CMK (cell line): ENCODE data around the gene DDHD1.
"Not testable (repeated sequence)": the region's sequence is repeated elsewhere in the genome, so short reads cannot be mapped to it uniquely, and the experiment has no call there.

ENCODE experiments used
- DNase-seq: peaks from one replicate; pipeline ENCODE4 v3.0.0-alpha.2; 2010; ENCODE audit warnings: low read depth

Gene DDHD1

DNA sequence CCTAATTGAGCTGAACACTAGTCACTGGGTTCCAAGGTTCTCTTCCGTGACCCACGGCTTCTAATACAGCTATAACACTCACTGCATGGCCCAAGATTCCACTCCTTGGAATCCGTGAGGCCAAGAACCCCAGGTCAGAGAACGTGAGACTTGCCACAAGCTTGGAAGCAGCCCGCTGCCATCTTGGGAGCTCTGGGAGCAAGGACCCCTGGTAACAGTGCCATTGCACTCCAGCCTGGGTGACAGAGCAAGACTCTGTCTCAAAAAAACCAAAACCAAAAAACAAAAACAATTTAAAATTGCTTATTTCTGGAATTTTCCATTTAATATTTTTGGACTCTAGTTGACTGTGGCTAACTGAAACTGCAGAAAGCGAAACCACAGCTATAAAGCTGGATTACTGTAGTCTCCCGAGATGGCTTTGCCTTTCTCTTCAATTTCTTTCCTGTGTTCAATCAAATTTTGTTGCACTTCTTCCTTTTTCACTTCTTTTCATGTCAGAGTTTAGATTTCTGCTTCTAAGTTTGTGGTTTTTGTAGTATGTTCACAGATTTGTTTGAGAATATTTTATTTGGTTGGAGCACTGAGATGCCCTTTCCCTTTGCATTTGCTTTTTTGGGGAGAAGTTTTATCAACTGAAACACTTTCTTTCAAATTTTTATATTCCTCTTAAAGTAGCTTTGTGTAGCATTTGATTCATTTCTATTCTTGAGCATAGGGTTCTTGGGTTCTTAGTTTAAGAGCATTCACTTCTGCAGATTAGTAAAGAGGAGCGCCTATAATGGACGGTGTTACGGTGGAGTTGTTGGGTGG, 44.6 kb downstream of the DDHD1 start:
- DNase-seq: no peak

GRCh38 chr14:53106768-53107167, 46.4 kb downstream of the DDHD1 start:
- no peak for DNase-seq

- DNase-seq: no peak
Observed at GRCh38 chr14:53103636-53104340, 49.3 kb downstream of the DDHD1 start.

DNA sequence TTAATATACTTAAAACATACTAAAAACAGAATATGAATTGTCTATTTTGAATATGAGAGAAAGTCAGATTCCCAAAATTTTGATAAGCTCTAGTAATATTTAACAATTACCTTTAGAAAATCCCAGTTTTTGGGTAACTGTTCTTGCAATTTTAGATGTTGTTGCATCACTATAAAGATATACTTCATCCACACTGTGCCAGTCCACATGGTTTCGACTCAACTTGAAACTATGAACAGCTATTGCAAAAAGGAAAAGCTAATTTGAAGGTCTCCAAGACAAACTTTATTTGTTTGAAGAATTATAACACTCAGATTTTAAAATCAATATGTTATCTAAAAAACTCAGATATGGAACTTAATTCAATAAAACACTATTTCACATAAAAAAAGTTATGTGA, 59.9 kb downstream of the DDHD1 start:
- no peak for DNase-seq

- DNase-seq: no peak
Observed at GRCh38 chr14:53090853-53091252, 62.3 kb downstream of the DDHD1 start.

GRCh38 chr14:53084954-53085353, 68.2 kb downstream of the DDHD1 start:
- not testable (repeated sequence) for DNase-seq

DNA sequence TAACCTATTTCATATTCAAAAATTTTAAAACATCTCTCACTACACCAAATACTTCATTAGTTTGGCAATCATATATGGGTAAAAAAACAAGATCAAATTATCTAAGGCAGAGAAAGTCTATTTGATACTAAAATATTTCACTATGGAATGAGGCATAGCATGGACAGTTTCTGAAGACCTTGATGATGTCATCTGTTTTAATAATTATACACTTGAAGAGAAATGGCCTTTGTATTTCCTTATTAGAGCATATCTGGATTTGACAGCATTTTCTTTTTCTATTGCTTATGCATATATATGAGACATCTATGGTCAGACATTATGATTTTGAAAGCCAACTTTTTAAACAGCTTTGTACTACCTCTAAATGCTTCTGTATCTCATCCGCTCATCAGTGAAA, 88.6 kb downstream of the DDHD1 start:
- no peak for DNase-seq

DNA sequence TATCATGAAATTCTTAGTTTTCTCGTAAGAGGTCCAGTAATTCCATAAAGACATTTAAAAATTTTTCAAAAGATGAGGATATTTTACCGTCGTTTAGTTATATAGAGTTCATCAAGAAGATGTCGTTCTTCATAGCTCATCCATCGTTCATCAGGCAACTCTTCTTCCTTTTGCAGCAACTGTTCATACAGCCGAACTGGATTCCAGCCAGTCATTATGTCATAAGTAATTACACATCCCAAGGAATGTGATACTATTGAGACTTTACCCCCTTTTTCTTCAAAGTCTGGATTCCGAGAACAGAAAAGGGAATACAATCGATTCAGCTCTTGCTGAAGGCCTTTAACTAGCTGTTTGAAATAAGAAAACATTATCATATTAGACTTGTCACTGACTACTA, 90.3 kb downstream of the DDHD1 start:
- no peak for DNase-seq

DNA sequence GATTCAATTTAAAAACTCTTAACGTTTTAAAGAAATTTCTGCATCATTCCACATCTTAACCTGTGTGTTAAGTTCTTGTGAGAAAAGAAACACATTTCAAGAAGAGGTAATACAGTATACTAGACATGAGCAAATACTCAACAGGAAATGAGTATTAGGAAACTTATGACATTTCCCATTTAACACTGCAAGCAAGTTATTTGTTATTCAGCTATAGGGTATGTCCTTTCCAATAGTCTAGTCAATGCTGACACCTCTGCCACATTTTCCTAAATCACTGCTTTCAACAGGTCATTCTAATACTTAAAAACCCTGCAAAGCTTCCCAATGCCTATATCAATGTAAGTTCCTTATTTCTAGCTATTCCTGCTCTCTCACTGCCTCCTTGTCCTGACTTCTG, 93.1 kb downstream of the DDHD1 start:
- no peak for DNase-seq

DNA sequence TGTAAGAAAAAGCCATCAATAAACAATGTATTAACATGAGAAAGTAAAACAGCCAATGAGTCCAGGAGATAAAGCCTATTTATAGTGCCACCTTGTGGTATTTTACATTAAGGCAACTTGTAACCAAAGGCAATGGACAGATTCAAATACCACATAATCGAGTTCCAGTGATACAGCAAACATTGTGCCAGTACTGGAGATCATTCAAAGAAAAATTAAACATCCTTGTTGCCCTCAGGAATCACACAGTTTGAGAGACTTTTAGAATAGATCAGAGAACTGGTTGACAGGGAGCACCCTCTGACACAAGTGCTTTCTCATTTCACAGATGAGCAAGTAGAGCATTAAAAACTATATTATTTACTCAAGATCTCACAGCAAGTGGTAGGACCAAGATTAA, 98.1 kb downstream of the DDHD1 start:
- DNase-seq: peak; percentile 7

DNA sequence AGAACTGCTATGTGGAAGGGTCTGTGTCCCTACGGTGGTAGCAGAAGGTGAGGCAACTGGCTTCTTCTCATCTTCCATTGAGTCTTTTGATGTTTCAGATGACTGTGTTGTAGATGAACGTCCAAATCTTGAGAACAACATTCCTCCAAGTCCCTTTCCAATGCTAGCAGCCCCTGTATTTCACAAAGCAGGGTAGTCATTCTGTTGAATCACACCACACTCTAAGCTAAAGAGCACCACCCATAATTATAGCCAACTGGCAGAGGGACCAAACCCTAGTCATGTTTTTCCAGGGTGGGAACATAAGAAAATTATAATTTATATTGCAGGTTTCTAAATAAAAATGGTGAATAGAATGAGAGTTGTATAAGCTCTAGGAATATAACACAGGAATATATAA, 98.7 kb downstream of the DDHD1 start:
- no peak for DNase-seq

- DNase-seq: no peak
Observed at GRCh38 chr14:53048631-53049030, 104.5 kb downstream of the DDHD1 start.

DNA sequence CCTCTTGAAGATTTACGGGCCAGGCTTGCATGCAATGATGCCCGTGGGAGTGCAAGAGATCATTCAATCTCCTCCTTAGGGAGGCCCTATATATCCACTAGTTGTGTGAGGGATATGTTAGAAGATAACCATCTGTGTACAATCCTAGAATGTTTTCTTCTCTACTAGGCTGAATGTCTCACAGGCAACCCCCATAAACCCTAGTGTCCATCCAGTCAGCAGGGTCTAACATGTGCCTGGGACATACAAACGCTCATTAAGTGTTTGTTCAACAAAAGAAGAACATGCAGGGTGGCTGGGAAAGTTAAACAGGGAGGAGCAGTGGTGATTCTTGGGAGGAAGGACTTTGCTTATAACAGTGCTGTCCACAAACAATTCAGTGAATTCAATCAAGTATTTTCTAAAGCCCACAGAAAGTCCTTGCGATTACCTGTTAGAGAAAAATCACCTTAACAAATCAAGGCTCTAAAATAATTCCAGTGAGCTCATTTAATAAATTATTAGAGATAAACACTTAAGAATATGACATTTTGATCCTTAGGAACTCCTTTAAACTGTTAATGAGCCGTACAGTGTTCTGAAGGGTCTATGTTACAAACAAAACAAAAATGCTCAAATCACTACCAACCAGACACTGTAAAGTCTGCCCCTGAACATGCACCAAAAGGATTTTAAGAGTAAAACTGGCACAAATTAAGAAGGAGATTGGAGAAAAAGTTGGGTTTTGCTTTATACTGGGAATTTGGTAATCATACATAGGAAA, 105.6 kb downstream of the DDHD1 start:
- no peak for DNase-seq

DNA sequence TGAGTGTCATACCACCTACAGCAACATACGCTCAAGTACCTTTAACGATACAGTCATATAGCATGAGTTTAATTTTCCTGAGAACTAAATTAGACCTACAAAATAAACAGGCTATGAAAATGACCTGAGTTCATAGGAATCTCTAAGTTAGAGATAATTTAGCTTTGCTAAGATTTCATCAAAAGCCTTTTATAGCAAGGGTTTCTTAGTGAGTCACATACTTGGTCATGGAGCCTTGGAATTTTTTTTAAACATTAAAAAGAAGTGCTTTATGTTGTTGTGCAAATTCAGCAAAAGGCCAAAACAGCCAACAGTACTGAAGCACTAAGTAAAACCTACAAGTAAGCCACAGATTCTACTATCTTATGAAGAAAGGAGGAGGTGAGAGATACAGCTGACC, 108.6 kb downstream of the DDHD1 start:
- no peak for DNase-seq

- no peak for DNase-seq
Observed at GRCh38 chr14:53043027-53043581, 110.0 kb downstream of the DDHD1 start.

- DNase-seq: no peak
Observed at GRCh38 chr14:53042480-53042879, 110.6 kb downstream of the DDHD1 start.

DNA sequence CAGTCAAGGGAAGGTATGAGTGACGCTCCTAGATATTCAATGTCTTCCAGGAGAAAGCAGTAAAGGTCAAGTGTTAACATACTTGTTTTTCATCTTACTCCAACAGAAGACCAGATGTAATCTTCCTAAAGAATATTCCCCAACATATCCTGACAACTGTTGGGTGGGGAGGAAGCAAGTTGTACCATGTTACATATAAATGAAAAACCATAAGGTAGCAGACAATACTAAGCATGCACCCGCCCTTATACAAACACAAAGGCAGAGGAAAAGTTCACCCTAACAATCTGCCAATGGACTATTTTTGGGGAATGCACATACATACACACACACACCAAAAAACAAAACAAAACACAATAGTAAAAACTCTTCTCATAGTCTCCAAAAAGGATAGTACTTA, 112.1 kb downstream of the DDHD1 start:
- DNase-seq: no peak

GRCh38 chr14:53038629-53039028, 114.5 kb downstream of the DDHD1 start:
- DNase-seq: no peak

- no peak for DNase-seq
Observed at GRCh38 chr14:53037016-53037415, 116.1 kb downstream of the DDHD1 start.

DNA sequence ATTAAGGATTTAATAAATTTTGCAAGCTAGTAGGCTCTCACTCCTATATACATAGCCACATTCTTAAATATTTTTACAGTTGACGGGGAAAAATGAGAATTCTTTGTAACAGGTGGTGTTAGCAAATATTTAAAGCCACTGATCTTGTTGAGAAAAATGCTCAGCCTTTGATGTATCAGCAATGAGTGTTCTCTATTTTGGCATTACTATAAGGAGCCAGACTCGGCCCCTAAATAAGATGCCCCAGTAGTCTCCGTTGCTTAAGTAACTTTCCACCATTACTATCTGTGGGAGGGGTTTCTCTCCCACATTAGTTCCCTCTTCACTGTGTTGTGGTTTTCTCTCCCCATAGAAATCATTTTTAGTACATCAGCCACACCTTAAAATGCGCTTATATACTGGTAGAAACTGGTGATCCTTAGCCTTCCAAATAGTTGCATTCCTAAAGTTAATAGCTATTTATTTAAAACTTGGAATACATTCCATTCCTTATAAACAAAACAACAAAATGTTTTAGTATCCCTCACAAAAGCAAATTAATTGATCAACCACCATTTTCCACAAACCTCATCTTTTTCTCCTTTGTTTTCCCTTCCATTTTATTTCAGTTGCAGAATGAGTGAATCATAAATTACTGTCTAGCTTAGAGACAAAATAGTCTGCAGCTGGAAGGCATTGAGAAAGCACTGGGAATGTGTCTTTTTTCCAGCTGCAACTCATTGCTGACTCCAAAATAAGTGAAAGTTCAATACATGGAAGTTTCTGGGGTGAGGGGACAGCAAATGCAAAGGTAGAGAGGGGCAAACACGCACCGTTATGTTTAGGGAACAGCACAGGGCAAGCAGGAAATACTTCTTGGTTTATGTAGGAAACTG, 117.5 kb downstream of the DDHD1 start:
- no peak for DNase-seq

DNA sequence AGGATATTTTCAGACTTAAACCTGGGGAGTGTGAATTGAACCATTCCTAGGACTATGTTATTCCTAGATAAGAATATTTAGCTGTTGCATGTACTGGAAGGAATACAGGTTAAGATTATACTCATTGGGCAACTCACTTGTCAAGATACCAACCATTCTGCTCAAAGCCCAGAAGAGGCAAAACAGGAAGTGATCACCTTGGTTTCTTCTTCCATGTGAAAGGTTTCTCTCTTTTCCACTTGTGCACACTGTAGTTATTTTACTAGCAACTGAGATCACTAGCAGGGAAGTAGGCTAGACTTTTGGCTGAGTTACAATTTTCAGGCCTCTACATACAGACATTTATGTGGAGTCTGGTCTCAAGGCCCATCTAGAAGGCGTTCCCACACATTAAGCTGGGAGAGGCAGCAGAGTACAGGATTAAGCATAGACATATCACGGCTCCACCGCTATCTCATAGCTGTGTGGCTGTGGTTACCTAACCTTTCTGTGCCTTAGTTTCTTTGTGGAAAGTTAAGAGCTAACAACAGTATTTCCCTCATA, 118.4 kb downstream of the DDHD1 start:
- no peak for DNase-seq
